Measurements from ENCODE around the gene MT1H.

The MT1H gene

DNA sequence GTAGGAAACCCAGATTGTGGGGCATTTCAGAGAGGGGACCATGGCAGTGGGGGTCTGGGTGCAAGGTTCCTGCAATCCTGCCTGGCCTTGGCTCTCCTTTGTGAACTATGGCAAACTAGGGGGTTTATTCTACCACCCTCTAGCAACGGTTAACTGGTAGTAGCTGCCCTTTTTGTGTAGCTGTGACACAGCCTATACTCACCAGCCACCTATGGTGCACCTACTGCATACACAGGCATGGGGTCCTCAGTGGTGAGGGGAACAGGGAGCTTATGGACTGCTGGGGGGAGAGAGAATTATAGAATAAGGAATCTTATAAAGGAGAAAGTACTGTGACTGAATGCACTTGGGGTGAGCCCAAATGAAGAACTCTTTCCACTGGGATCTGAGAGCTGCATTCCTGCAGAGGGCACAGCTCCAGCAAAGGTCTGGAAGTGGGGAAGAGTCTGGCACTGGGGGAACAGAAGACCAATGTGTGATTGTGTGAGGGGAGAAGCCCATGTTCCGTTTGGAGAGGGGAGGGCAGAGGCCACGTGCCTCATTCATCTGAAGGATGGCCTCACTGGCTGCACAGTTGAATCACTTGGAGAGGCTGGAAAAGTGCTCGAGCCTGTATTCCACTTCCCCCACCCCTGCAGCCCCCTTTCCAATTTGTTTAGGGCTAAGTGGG lies 14.8 kb downstream of the MT1H start:
- no peak for TF ChIP-seq CTCF (conservative IDR thresholded peaks at IDR 0.05; ENCODE audit: low read length)
- no peak overlapping the region for H3K4me3 ChIP-seq (ENCODE audit: low read length)
- no peak for DNase-seq (ENCODE audit: low read depth)

GRCh38 chr16:56684926-56685590 lies 15.4 kb downstream of the MT1H start:
- no peak for TF ChIP-seq CTCF (conservative IDR thresholded peaks at IDR 0.05; ENCODE audit: low read length)
- no peak for DNase-seq (ENCODE audit: low read depth)
- no peak overlapping the region for H3K4me3 ChIP-seq (ENCODE audit: low read length)

DNA sequence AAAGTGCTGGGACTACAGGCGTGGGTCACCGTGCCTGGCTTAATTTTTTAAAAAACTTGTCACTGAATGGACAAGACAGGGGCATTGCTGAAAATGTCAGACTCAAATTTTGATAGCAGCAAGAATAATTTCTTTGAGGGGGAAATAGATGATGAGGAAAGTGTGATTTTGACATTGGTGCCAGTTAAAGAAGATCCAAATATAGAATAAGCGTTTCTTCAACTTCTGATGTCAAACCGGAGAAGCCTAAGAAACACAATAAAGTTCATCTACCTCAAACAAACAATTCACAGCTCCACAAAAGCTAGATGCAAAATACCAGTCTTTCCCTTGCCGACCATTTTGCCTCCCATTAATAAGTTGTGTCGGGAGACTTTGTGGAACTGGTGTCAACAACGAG lies 17.1 kb downstream of the MT1H start:
- no peak overlapping the region for H3K4me3 ChIP-seq (ENCODE audit: low read length)
- no peak for TF ChIP-seq CTCF (conservative IDR thresholded peaks at IDR 0.05; ENCODE audit: low read length)
- no peak for DNase-seq (ENCODE audit: low read depth)

DNA sequence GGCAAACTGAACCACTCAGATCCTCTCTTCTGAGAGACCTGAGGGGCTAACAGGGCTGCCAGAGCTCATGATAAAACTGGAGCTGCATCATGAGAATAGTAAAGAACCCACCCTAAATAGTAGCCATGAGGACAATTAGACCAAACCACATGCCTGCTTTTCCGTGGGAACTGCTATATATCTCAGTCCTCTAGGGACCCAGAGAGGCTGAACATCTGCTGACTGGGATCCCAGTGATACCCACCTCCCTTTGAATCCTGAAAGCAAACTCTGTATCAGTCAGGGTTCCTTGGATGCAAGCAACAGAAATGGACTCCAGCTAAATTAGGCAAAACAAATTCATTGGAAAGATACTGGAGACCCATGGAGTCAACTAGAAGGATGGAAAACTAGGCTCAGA lies 19.1 kb downstream of the MT1H start:
- DNase-seq (ENCODE audit: low read depth), result no peak
- TF ChIP-seq CTCF (conservative IDR thresholded peaks at IDR 0.05; ENCODE audit: low read length), result no peak
- H3K4me3 ChIP-seq (ENCODE audit: low read length), result no peak overlapping the region

GRCh38 chr16:56689171-56689570 lies 19.6 kb downstream of the MT1H start:
- TF ChIP-seq CTCF (conservative IDR thresholded peaks at IDR 0.05; ENCODE audit: low read length), result no peak
- no peak overlapping the region for H3K4me3 ChIP-seq (ENCODE audit: low read length)
- no peak for DNase-seq (ENCODE audit: low read depth)

- H3K4me3 ChIP-seq (ENCODE audit: low read length), result no peak overlapping the region
- no peak for DNase-seq (ENCODE audit: low read depth)
- TF ChIP-seq CTCF (conservative IDR thresholded peaks at IDR 0.05; ENCODE audit: low read length), result no peak
Observed at GRCh38 chr16:56690420-56691122, 21.0 kb downstream of the MT1H start.

- no peak for TF ChIP-seq CTCF (conservative IDR thresholded peaks at IDR 0.05; ENCODE audit: low read length)
- DNase-seq (ENCODE audit: low read depth), result no peak
- no peak overlapping the region for H3K4me3 ChIP-seq (ENCODE audit: low read length)
Observed at GRCh38 chr16:56691885-56692284, 22.3 kb downstream of the MT1H start.
